Mesenchymal stem cell (in vitro differentiated cells and primary cell): ENCODE data around the gene BDKRB2.
A peak's percentile ranks its signal among the peaks of the same experiment; 100 is the strongest.

ENCODE experiments used
- DNase-seq: peaks from one replicate; pipeline ENCODE4 v3.0.0-alpha.2; 2013
- H2AFZ ChIP-seq: one replicate; pipeline ENCODE4 v1.6.1; 2013; ENCODE audit warnings: low read depth, mild to moderate bottlenecking, control low read depth, inconsistent platforms, low read length, moderate library complexity
- H2AK5ac ChIP-seq: 2 replicates; pipeline ENCODE4 v1.6.1; 2013; ENCODE audit warnings: low read length, moderate library complexity, mild to moderate bottlenecking, inconsistent platforms; ENCODE audit not compliant: severe bottlenecking
- H2BK120ac ChIP-seq: one replicate; pipeline ENCODE4 v1.6.1; 2013; ENCODE audit warnings: low read depth, mild to moderate bottlenecking, inconsistent platforms, low read length, moderate library complexity
- H2BK12ac ChIP-seq, 2 experiments: one replicate each; pipeline ENCODE4 v1.6.1; 2013; ENCODE audit warnings: inconsistent platforms in 2 of 2, low read length in 2 of 2, mild to moderate bottlenecking in 2 of 2, moderate library complexity in 2 of 2, control low read depth in 1 of 2
- H2BK15ac ChIP-seq: one replicate; pipeline ENCODE4 v1.6.1; 2013; ENCODE audit warnings: mild to moderate bottlenecking, low read depth, inconsistent platforms; ENCODE audit not compliant: poor library complexity, severe bottlenecking
- H2BK5ac ChIP-seq: 2 replicates; pipeline ENCODE4 v1.6.1; 2013; ENCODE audit warnings: low read depth, mild to moderate bottlenecking, low read length, control low read depth, inconsistent platforms; ENCODE audit not compliant: poor library complexity, severe bottlenecking
- H3K14ac ChIP-seq, 2 experiments: one replicate each; pipeline ENCODE4 v1.6.1; 2013; ENCODE audit warnings: inconsistent platforms in 2 of 2, low read length in 2 of 2, control low read depth in 1 of 2, mild to moderate bottlenecking in 1 of 2, moderate library complexity in 1 of 2
- H3K18ac ChIP-seq, 2 experiments: one replicate each; pipeline ENCODE4 v1.6.1; 2013; ENCODE audit warnings: inconsistent platforms in 2 of 2, low read length in 2 of 2, control low read depth in 1 of 2, low read depth in 1 of 2, mild to moderate bottlenecking in 1 of 2
- H3K23ac ChIP-seq, 2 experiments: one replicate each; pipeline ENCODE4 v1.6.1; 2013; ENCODE audit warnings: inconsistent platforms in 2 of 2, low read length in 2 of 2, mild to moderate bottlenecking in 2 of 2, moderate library complexity in 2 of 2, control low read depth in 1 of 2
- H3K27ac ChIP-seq: 2 replicates; pipeline ENCODE4 v1.5.1; 2013; ENCODE audit warnings: mild to moderate bottlenecking, moderate library complexity, low read length, control low read depth, inconsistent platforms; ENCODE audit not compliant: poor library complexity, severe bottlenecking
- H3K27me3 ChIP-seq, 2 experiments: 2 replicates each; pipeline versions ENCODE4 v1.6.1 to v1.7.0; 2013; ENCODE audit warnings: low read length in 2 of 2, mild to moderate bottlenecking in 2 of 2, moderate library complexity in 2 of 2, control low read depth in 1 of 2, inconsistent platforms in 1 of 2; ENCODE audit not compliant: control insufficient read depth in 1 of 2, insufficient read depth in 1 of 2
- H3K36me3 ChIP-seq, 2 experiments: 2 replicates each; pipeline versions ENCODE4 v1.6.1 to v1.7.0; 2013; ENCODE audit warnings: low read length in 2 of 2, control low read depth in 1 of 2, inconsistent platforms in 1 of 2, low read depth in 1 of 2, mild to moderate bottlenecking in 1 of 2; ENCODE audit not compliant: insufficient read depth in 2 of 2, control insufficient read depth in 1 of 2
- H3K4ac ChIP-seq, 2 experiments: one replicate each; pipeline ENCODE4 v1.6.1; 2013; ENCODE audit warnings: inconsistent platforms in 2 of 2, low read length in 2 of 2, mild to moderate bottlenecking in 2 of 2, moderate library complexity in 2 of 2, control low read depth in 1 of 2, low read depth in 1 of 2
- H3K4me1 ChIP-seq: 2 replicates; pipeline ENCODE4 v1.6.1; 2013; ENCODE audit warnings: low read depth, low read length, control low read depth; ENCODE audit not compliant: control insufficient read depth, insufficient read depth
- H3K4me2 ChIP-seq: 2 replicates; pipeline ENCODE4 v1.6.1; 2013; ENCODE audit warnings: low read length, mild to moderate bottlenecking, inconsistent platforms; ENCODE audit not compliant: poor library complexity, severe bottlenecking
- H3K4me3 ChIP-seq, 2 experiments: 2 replicates each; pipeline versions ENCODE4 v1.5.1 to v1.7.0; 2013; ENCODE audit warnings: low read length in 2 of 2, mild to moderate bottlenecking in 2 of 2, control low read depth in 1 of 2, low read depth in 1 of 2; ENCODE audit not compliant: insufficient read depth in 1 of 2
- H3K79me1 ChIP-seq: replicated peaks from 2 replicates; pipeline ENCODE4 v1.6.1; 2013; ENCODE audit warnings: mild to moderate bottlenecking, control low read depth, low read length, inconsistent platforms; ENCODE audit not compliant: poor library complexity, severe bottlenecking
- H3K9ac ChIP-seq: 2 replicates; pipeline ENCODE4 v1.7.0; 2013; ENCODE audit warnings: mild to moderate bottlenecking, low read length, moderate library complexity
- H3K9me3 ChIP-seq: 2 replicates; pipeline ENCODE4 v1.7.0; 2013; ENCODE audit warnings: mild to moderate bottlenecking, low read length; ENCODE audit not compliant: control insufficient read depth
- H4K8ac ChIP-seq: one replicate; pipeline ENCODE4 v1.6.1; 2013; ENCODE audit warnings: inconsistent platforms, mild to moderate bottlenecking, low read length, moderate library complexity
- H4K91ac ChIP-seq: one replicate; pipeline ENCODE4 v1.6.1; 2013; ENCODE audit warnings: mild to moderate bottlenecking, low read length, inconsistent platforms
- WGBS: methylation state at CpG from one replicate; pipeline ENCODE4 v1.1.7; 2013; ENCODE audit warnings: mixed read lengths; 5-methylcytosine and 5-hydroxymethylcytosine counted together

Gene BDKRB2

DNA sequence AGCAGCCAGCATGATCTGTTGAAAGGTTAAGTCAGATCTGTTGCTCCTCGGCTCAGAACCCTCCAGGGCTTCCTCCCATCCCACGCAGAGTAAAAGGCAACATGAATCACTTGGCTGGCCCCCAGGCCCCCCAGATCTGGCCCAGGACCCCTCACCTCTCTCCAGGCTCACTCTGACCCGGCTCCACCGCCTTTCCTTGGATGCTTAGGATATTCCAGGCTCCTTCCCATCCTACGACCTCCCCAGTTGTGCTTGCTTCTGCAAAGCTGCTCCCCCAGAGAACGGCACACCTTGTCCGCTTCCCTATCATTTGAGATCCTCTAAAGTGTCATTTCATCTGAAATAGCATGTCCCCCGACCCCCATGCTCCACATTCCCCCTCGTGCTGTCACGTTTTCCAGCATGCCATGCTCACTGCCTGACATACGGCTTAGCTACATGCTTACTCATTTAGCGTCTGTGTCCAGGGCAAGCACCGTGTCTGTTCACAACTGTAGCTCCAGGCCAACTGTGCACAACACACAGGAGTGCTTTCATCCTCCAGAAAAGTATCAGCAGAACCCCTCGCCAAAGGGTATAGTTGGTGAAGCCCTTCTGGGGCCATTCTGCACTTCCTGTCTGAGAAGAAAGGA is 33.6 kb upstream of the BDKRB2 start:
- peaks cover 0 to 25% of the 10 kb centered on the region in 2 experiments for H3K27me3 ChIP-seq
- no peak overlapping the region for H4K8ac ChIP-seq
- no peak overlapping the region for H3K23ac ChIP-seq
- H3K18ac ChIP-seq, result no peak overlapping the region
- no peak overlapping the region for H2AK5ac ChIP-seq
- WGBS, result 77% methylated on average over 14 of the region's 14 CpGs
- H3K4me2 ChIP-seq, result no peak overlapping the region
- H3K9ac ChIP-seq, result no peak overlapping the region
- H4K91ac ChIP-seq, result peak overlapping the region; percentile 40
- no peak overlapping the region for H2BK12ac ChIP-seq
- DNase-seq, result no peak
- H2BK120ac ChIP-seq, result no peak overlapping the region
- H3K4ac ChIP-seq, result no peak overlapping the region
- H2AFZ ChIP-seq, result no peak overlapping the region
- H2BK15ac ChIP-seq, result no peak overlapping the region
- no peak overlapping the region for H2BK5ac ChIP-seq
- no peak overlapping the region for H3K27ac ChIP-seq
- H3K4me3 ChIP-seq, result no peak overlapping the region
- H3K79me1 ChIP-seq, result no peaks in the 10 kb centered on the region
- H3K9me3 ChIP-seq, result no peaks in the 10 kb centered on the region
- H3K36me3 ChIP-seq, result no peaks in the 10 kb centered on the region
- peaks cover 7% of the 10 kb centered on the region for H3K4me1 ChIP-seq
- no peak overlapping the region for H3K14ac ChIP-seq

- H3K79me1 ChIP-seq, result no peaks in the 10 kb centered on the region
- no peak overlapping the region for H3K14ac ChIP-seq
- no peak overlapping the region for H3K27ac ChIP-seq
- 94% methylated on average over 21 of the region's 21 CpGs for WGBS
- H3K23ac ChIP-seq, result no peak overlapping the region
- H2BK5ac ChIP-seq, result no peak overlapping the region
- H2AFZ ChIP-seq, result no peak overlapping the region
- H2BK120ac ChIP-seq, result no peak overlapping the region
- peak overlapping the region in 1 of 2 experiments; percentile 30 for H3K18ac ChIP-seq
- no peak overlapping the region for H3K9ac ChIP-seq
- H2BK15ac ChIP-seq, result no peak overlapping the region
- DNase-seq, result no peak
- H3K4me3 ChIP-seq, result no peak overlapping the region
- H3K4me1 ChIP-seq, result peaks cover 7% of the 10 kb centered on the region
- no peak overlapping the region for H4K8ac ChIP-seq
- H3K4ac ChIP-seq, result no peak overlapping the region
- peak overlapping the region in 1 of 2 experiments; percentile 15 for H2BK12ac ChIP-seq
- no peak overlapping the region for H2AK5ac ChIP-seq
- H3K27me3 ChIP-seq, result peaks cover 0 to 25% of the 10 kb centered on the region in 2 experiments
- no peak overlapping the region for H4K91ac ChIP-seq
- no peaks in the 10 kb centered on the region for H3K9me3 ChIP-seq
- H3K4me2 ChIP-seq, result no peak overlapping the region
- no peaks in the 10 kb centered on the region for H3K36me3 ChIP-seq
These were observed 30.8 kb upstream of the BDKRB2 start for GRCh38 chr14:96173636-96174475.

GRCh38 chr14:96176275-96176674 is 28.4 kb upstream of the BDKRB2 start:
- Histone ChIP-seq H3K36me3 (no peaks in the 10 kb centered on the region), H2BK15ac (no peak overlapping the region), H3K4me2 (no peak overlapping the region), H2BK12ac (no peak overlapping the region), H3K14ac (no peak overlapping the region), H3K9me3 (no peaks in the 10 kb centered on the region), H3K27me3 (peaks cover 0 to 21% of the 10 kb centered on the region in 2 experiments), H3K4me3 (no peak overlapping the region), H3K4ac (no peak overlapping the region), H2BK5ac (no peak overlapping the region), H3K9ac (peak overlapping the region; percentile 75), H2BK120ac (no peak overlapping the region), H3K79me1 (no peaks in the 10 kb centered on the region), H3K4me1 (peaks cover 7% of the 10 kb centered on the region), H4K8ac (no peak overlapping the region), H3K18ac (no peak overlapping the region), H3K27ac (no peak overlapping the region), H4K91ac (no peak overlapping the region), H3K23ac (no peak overlapping the region), H2AK5ac (no peak overlapping the region), H2AFZ (no peak overlapping the region)
- 89% methylated on average over 2 of the region's 2 CpGs for WGBS
- DNase-seq, result no peak

DNA sequence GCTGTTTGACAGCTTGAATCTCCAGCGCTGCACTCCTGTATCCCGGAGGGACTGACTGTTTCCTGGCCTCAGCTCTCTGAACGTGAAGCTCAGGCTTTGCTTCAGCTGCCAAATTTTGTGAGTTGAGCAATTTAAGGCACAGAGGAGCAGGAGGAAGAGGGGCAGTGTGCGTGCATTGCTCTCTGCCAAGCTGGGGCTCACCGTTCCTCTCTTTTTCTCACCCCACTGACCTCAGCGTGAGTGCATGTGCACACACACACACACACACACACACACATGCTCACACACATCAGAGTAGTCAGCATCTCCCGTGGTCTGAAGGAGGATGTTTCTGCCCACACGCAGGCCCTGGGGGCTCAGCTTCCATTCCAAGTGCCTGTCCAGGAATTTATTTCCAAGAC is 27.8 kb upstream of the BDKRB2 start:
- H3K27ac ChIP-seq, result no peak overlapping the region
- H3K36me3 ChIP-seq, result no peaks in the 10 kb centered on the region
- peak overlapping the region in 1 of 2 experiments; percentile 28 for H2BK12ac ChIP-seq
- H3K18ac ChIP-seq, result no peak overlapping the region
- no peak overlapping the region for H2AFZ ChIP-seq
- H3K9me3 ChIP-seq, result no peaks in the 10 kb centered on the region
- peak overlapping the region; percentile 75 for H3K9ac ChIP-seq
- H3K79me1 ChIP-seq, result no peaks in the 10 kb centered on the region
- H3K27me3 ChIP-seq, result peaks cover 0 to 21% of the 10 kb centered on the region in 2 experiments
- no peak overlapping the region for H2BK120ac ChIP-seq
- WGBS, result 70% methylated on average over 8 of the region's 8 CpGs
- no peak for DNase-seq
- no peak overlapping the region for H4K8ac ChIP-seq
- H2BK15ac ChIP-seq, result no peak overlapping the region
- H4K91ac ChIP-seq, result peak overlapping the region; percentile 71
- H2AK5ac ChIP-seq, result no peak overlapping the region
- H3K23ac ChIP-seq, result no peak overlapping the region
- no peak overlapping the region for H2BK5ac ChIP-seq
- H3K4ac ChIP-seq, result peak overlapping the region in 1 of 2 experiments; percentile 24
- H3K4me2 ChIP-seq, result no peak overlapping the region
- peak overlapping the region in 1 of 2 experiments; percentile 5 for H3K4me3 ChIP-seq
- H3K14ac ChIP-seq, result no peak overlapping the region
- peaks cover 7% of the 10 kb centered on the region for H3K4me1 ChIP-seq
